NOMO-1 treated with dmso at 0.1 percent for 144 hours (cell line): ENCODE results near the gene ARID5B.
"Not testable (repeated sequence)": the region's sequence is repeated elsewhere in the genome, so short reads cannot be mapped to it uniquely, and the experiment has no call there.

Experiments used
- DNase-seq: peaks from one replicate; lab custom pipeline; 2025; ENCODE audit not compliant: unreplicated experiment; lab: John Stamatoyannopoulos, UW

ARID5B gene

DNA sequence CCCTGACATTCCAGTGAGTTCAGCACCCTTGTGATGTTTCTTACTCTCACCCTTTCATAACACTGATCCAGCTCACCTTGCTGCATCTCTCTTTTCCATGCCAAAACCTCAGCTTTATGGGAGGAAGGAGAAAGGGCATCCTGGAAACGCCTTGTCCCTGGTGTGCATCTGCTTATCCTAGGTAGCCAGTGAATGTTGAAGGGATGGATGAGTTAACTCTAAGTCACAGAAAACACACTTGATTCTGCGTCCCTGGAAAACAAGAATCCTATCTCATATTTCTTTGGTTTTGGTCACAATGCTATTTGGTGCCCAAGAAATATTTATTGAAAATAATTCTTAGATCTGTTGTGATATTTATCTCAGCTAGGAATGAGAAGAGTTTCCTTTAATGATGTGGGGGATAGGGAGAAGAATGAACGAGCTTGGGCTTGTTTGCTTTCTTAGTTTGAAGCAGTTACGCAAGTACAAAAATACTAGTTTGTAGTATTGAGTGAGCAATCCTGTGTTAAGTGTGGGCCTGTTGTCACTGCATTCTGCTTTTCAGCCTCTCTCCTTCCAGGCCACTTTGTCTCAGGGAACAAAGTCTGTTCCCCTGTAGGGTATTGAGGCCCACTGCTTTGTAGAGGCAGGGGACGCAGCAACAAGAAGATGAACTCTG, 126.5 kb downstream of the ARID5B start:
- no peak for DNase-seq

DNA sequence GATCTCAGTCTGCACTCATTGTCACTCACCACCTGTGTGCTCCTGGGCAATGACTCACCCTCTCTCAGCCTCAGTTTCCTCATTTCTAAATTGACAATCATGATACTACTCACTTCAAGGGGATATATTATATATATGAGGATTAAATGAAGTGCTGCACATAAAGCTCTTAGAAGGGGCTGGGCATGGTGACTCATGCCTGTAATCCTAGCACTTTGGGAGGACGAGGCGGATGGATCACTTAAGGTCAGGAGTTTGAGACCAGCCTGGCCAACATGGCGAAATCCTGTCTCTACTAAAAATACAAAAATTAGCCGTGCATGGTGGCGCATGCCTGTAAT, 127.0 kb downstream of the ARID5B start:
- DNase-seq: not testable (repeated sequence)

DNA sequence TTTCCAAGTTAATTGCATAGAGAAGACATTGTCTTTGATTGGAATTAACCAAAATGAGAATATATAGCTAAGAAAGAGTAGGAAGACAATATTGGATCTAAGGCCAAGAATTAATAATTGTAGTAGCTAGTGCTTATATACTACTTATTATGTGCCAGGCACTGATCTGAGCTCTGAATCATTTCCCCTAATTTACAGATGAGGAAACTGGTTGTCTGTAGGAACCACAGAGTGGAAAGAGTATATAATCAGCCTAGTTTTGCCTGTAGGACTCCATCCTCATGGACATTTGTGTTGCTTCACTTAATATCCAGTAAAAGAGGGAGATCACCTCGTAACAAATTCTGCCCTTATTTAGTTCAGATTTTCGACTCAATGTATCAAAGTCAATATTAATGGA, 127.9 kb downstream of the ARID5B start:
- DNase-seq: no peak

DNA sequence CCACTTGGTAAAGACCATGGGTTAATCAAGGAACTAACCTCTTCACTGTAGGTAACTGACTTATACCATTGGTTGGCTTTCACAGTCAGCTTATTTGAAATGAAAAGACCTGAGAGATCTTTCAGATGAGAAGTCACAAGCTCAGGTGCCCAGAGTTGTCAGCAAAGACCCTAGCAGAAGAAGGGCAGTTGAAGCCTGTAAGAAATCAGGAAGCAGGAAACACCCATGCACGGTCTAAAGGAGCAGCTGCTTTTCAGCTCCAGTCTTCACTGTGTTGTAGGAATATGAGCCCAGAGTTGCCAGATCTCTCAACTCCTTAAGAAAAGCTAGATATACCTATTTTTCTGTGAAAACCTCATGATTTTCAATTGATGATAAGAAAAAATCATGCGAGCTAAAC, 130.0 kb downstream of the ARID5B start:
- no peak for DNase-seq

DNA sequence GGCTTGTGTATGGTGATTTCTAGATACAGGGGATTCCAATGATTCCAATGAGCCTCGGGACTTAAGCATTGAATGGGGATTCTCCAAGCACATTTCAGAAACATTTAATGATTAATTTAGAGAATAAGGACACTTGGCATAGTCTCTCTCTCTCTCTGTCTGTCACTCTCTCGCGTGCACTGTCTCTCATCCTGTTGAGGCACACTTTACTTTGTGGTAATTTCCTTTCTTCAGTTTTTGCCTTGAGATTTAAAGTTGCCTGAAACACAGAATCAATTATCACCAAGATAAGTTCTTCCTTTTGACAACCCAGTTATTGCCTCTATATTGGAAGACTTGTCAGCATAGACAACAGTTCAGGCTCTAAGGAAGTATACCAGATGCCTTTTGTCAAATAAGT, 131.6 kb downstream of the ARID5B start:
- DNase-seq: no peak

DNA sequence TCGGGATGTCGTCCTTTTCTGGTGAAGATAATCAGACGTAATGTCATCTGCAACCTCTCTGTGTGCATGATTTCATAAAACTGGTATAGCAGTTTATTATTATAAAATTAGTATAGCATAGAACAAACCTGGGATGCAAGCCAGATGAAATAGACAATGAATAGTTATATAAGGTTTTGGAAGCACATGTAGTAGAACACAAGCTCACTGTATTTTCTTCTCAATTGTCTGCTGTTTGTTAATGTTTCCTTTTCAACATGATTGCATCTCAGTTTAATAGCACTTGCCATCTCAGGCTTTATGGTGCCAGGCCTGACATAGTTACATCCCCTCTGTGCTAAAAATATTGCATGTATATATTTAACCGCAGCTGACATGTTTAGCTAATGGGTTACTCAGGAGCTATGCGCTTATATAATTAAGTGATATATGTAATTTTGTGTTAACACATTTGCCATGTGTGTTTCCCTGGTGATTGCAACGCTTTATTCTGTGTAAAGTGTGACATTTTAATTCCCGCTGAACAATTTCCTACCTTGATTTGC, 132.7 kb downstream of the ARID5B start:
- DNase-seq: no peak

DNA sequence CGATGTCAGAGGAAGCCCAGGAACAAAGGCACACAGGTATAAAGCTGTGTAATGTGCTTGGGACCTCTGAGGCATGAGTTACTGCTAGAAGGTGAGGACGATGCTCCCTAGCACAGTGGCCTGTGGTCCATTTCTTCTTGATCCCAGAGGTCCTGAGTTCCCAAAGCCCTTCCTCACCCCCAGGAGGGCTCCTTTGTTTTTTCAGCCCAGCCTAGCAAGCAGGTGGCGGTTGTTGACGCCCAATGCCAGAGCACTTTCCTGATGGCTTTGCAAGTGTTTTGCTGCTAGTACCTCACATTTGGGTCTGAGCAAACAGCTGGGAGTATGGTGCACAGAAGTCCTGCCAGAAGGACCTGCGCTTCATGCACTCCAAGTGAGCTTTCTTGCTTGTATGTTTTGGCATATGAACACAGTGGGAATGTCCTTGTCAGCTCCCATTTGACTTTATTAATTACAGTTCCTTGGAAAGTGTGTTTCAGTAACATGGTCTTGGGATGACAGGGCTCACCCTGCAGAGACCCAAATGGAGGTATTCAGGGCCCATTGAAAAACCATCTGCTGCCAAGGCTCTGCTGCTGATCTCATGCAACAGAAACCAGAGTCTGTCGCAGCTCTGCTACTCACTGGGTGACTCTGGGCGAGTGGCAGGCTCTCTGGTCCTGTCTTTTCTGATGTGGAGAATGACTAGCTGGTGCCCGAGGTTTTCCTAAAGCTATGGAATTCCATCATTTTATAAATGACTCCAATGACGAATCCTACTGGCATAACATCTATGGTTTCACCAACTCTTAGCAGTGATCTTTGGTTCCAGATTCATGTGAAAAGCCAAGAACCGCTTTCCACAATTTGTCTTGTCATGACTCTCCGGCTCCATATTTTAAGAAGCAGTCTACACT, 134.9 kb downstream of the ARID5B start:
- DNase-seq: no peak

DNA sequence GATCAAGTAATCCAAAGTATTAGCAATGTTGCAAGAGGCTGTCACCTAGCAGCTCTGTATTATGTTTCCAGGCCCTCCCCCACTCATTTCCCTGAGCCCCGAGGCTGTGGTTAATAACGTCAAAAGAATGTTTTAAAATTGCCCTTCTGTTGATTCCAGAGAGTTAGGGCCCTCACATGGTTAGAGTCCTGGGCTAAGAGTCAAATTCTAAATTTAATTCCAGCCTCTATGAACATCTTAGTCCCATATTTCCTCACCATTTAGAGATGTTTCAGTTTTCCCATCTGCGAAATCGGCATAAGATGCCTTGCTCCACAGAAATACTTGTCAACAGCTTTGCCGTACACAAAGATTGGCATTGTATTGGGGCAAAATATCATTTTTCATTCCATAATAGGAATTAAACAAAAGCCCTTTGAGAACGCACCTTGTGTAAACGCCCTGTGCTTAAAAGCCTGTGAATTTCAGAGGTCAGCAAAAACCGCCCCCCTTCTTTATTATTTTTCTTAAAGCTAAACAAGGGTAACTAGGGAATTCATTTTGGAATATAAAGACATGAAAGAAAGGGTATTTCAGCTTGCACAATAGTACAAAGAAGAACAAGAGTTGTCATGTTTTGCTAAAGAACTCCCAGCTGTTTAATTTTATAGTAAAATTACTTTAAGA, 135.8 kb downstream of the ARID5B start:
- DNase-seq: no peak

DNA sequence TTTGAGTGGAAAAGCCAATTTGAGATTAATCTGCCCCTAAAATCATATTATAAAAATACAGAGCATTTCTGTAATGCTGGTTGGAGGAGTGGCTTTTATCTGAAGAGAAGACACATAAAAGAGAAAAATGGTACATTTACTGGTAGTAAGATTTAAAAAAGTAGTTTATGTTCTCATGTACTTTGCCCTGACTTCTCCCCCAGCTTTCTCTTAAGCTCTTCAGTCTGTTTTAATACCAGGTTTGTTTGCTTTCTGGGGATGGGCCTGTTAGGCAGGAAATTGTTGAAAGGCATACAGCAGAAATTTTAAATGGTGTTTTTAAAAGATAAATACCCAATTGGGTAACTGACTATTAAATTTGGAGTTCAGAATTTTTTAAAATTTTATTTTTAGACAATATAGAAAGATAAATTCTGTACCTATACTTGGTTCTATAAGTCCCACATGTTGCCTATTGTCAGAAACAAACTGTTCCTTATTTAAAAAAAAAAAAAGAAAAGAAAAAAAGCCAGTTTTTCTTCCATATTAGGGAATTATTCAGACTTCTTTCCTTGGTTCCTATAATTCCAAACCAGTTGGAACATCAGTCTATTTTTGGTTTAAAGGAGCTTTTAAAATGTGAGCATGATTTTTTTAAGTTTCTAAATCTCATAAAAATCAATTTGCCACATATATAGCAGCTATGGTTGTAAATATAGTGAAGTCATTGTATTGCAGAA, 136.6 kb downstream of the ARID5B start:
- no peak for DNase-seq

DNA sequence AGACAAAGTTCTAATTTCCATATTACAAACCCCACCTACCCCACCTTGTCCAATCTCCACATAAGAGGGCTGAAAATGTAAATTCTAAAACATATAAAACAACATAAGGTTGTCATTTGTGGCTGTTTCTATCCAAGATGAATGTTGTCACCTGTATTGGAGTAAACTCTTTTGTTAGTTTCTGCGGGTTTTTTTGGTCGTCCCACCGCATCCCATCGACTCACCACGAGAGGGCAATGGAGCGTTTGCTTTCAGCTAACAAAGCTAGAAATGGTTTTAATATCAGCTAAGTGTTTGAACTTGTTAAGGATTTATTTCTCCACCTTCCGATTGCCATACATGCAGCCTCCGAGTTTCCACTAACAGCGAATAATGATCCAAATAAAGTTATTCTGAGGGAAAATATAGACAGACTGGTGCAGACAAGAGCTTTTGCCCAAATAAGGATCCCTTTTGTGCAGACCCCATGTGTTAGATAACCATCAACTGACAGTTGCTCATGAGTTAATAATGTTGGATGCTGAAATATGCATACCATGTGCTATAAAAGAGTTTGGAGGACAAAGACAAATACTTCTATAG, 137.2 kb downstream of the ARID5B start:
- peak; percentile 58 for DNase-seq

DNA sequence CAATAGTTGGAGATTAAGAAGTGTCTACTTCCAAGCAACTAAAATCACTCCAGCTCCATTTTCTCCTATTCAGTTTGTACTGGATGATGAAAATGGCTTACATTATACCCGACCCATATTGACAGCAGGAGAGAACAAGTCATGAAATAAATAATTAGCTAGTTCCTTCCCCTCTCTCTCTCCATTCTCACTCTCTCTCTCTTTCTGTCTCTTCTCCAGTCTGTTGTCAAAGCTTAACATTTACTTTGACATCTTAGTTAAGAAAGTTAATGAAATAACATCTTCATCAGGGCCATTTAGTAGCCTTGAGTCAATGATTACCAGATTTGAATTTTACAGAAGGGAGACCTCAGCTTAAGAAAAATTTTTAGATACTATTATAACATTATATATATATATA, 138.5 kb downstream of the ARID5B start:
- DNase-seq: no peak

DNA sequence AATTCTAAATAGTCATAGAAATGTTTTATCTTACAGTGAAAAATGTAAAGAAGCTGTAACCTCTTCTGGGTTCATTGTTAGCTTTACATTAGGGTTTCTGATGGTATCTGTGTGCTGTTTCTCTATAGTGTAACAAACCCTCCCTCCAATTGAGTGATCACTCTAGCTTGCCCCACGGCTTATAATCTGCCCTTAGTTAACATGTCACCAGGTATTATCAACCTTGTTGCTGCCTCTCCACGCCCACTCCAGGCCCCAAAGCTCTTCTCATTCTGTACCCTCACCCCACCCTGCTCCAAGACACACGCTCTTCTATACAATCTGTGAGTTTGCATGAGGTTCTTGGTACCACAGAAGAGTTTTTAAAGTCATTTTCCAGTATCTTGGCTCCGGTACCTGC, 139.4 kb downstream of the ARID5B start:
- DNase-seq: no peak

DNA sequence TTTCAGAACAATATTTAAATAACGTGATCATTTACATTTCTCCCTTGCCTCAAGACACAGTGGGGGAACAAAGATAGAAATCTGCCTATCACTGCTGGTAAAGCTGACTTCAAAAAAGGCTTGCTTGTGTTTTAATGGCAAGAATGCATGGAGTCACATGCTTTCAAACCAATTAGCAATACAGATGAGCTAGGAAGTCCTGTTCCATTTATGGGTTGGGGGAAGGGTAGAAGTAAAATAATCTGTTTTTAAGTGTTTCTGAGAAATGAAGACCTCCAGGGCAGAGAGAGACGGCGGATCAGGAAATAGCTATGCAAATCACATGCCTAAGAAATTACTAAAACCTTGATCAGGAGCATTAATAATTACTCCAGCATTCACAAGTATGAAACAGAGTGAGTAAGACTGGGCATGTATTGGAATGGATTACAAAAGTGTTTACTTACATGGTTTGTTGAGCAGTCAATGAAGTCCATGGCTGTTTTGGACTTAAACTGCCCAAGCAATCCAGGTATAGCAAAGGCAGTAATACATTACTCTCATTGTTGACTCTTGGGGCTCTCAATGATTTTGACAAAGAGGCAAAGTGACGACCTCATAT, 142.0 kb downstream of the ARID5B start:
- no peak for DNase-seq

DNA sequence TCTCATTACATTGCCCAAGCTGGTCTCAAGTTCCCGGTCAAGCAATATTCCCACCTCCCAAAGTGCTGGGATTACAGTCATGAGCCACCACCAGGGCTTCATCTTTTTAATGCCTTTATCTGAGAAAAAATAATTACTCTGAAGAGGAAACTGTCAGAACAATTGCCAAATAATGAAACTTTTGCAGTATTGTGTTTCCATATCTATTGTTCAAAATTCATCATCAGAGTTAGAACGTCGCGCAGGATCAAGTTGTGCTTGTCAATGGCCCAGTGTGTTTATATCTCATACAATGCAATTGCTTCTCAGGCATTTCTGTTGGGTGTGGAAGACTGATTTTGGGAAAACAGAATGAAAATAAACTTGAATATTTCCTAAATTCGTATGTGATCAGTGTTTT, 143.1 kb downstream of the ARID5B start:
- no peak for DNase-seq

DNA sequence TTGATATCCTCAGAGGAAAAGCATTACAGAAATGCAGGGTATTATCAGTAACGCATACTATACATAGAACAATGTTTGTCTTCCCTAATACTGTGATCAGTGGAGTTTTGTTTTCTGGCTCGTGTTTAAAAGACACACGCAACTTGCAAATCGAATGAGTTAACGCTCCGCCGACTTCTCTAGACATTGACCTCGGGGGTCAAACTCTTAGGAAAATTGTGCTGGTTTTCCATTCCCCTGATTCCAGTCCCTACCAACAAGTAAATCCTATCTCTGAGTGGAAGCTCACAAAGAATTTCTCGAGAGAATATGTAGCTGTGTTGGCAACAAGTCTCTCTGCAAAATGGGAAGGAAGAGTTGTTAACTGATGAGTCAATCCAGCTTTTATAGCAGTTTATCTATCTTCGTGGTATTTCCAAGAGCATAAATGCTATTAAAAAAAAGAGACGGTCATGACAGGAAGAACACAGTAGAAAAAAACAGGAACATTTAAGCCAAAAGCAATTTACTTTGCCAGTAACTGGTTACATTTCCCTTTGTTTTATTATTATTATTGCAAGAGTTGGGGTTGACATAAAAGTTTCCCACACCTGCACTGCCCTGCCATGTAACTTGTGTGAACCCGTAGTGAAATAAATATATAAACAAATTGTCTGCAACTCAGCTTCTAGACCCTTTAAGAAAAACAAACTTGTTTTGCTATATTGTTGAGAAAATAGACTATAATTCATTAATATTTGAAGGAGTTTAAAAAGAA, 144.4 kb downstream of the ARID5B start:
- peak; percentile 35 for DNase-seq

DNA sequence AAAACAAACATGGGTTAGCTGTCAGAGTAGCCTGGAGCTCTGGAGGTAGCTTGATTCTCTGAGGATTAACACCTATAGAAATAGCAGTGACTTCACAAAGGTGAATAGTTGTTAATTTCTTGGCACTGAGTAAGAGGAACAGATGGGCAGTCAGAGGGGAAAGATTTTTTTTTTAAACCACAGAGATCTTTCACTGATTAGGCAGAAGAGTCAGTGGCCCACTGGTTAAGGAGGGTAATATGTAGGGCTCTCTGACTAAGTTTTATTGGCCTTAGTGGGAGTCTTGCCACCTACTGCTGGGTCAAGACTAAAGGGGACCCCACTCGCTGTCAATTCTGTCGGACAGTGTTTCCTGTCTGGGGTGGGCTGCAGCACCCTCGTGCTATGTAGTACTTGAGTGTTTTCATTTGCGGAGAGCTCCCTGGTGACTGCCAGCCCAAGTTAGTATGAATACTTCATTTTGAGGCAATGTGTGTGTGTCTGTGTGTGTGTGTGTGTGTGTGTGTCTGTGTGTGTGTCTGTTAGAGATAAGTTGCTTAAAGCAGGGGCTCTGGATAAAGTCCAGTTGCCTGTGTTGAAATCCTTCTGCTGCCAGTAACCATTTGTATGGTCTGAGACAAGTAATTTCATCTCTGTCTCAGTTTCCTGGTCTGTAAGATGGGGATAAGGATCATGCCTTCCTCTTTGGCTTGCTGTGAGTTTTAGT, 145.2 kb downstream of the ARID5B start:
- no peak for DNase-seq

DNA sequence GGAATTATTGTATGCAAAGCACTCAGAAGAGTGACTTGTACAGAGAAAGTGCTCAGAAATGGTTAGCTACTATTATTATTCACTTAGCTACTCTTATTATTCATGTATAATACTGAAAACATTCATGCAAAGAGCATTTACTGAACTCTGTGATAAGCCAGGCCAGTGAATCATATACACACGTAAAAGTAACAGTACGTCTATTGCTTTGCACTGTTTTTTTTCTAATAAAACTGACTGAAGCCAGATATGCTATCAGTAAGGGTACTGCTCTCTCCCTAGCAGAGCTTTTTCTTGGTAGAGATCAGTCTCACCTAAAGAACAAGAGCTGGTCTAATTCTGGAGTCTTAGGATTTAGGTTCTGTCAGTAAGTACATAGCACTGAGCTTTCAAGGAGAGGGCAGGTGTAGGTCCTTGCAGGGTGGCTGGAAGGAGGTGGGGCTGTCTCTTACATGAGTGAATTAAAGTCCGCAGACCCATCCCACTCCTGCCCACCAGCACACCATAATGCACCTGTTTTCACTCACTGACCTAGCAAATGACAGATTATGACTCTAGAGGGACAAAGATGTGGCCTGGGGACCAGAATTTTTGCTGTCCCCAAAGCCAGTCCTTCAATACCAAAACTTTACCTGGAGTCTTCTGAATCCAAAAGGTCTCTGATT, 145.9 kb downstream of the ARID5B start:
- DNase-seq: no peak

DNA sequence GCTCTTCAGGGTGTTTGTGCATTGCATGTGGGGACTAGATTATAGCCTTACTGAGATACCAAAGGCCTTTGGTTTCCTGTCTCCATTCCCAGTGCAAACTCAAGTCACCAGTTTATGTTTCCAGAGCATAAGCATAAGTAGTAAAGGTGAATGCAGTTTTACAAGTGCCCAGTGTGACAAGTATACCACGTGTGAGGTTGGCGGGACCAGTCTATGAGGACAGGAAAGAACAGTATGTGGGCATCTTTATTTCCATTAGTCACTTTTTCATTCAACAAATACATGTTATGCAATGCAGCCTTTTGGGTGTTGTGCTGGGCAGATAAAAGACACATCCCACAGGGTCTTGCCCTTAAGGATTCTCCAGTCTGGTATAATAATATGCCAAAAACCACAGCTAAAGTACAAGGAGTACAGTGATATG, 146.5 kb downstream of the ARID5B start:
- DNase-seq: no peak

DNA sequence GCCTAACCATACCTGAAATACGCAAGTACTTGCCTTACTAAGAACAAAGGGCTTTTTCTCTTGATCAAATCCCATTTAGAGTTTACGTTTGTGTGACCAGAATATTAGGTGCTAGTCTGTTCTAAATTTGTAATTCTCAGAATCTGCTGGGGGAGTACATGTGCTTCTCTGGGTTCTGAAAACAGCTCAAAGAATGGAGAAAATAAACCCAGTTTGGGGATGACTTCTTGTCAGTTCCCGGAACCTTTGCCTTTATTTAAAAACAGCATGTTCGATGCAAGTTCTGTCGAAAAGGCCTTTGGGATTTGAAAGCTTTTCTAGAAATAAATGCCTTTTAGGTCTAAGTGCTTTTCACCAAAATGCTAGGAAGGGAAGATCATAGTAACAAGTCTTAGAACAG, 147.0 kb downstream of the ARID5B start:
- no peak for DNase-seq
